ENCODE measurements around the gene SRGAP1. TPM values are rescaled to one million over a fixed set of nuclear protein-coding genes. Genes with fewer than 3 reads are reported as not detected.

SRGAP1 gene
- total RNA-seq, result 17.6 and 18.4 TPM in 2 replicates

GRCh38 chr12:63844391-63845341 is at the start of gene SRGAP1:
Gene SRGAP1 (plus strand): TSS chr12:63844700. CDS start chr12:63844817, 117 bp downstream.

Other genes starting within 250 kb of the SRGAP1 start
- 3.8 and 5.2 TPM in 2 replicates for gene DPY19L2, start 176.2 kb upstream of the SRGAP1 start, total RNA-seq
- 10.7 and 13.7 TPM in 2 replicates for gene RXYLT1, start 64.8 kb upstream of the SRGAP1 start, total RNA-seq

All from smooth muscle cell of the pulmonary artery (primary cell).